ENCODE measurements around the gene C16orf89.

DNA sequence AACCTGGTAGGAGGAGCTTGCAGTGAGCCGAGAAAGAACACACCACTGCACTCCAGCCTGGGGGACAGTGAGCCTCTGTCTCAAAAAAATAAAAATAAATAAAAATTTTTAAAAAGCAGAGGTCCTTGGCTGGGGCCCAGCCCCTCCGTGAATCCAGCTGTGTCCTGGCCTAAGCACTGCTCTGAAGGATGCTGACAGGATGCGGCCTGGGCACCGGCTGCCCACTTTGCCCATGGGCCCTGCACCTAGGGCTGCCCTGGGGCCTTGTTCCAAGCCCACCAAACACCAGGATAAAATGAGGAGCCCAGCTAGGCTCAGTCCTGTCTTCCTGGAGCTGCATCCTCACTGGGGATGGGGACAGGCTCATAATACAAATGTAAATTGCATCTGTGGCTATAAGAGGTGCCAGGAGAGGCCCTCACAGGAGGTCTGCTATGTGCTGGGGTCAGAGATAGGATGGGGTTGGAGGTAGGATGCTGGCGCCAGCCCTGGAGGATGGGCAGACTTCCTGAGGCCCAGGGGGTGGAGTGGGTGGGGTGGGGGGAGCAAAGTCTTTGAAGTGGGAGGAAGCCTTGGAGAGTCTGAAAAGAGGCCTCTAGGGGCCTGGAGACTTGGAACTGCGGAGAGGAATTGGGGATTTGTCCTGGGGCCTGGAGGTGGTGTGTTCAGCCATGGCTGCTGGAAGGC is 6.2 kb downstream of the C16orf89 start:
- TF ChIP-seq CREB1 (CRISPR knock-in tag; IDR thresholded peaks at IDR 0.05) (no peak), ZNF121 (CRISPR knock-in tag; IDR thresholded peaks at IDR 0.05) (no peak)
- TF ChIP-seq, protein P1, sequence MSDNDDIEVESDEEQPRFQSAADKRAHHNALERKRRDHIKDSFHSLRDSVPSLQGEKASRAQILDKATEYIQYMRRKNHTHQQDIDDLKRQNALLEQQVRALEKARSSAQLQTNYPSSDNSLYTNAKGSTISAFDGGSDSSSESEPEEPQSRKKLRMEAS (CRISPR knock-in tag; IDR thresholded peaks at IDR 0.05), result no peak
- TF ChIP-seq, protein P2, sequence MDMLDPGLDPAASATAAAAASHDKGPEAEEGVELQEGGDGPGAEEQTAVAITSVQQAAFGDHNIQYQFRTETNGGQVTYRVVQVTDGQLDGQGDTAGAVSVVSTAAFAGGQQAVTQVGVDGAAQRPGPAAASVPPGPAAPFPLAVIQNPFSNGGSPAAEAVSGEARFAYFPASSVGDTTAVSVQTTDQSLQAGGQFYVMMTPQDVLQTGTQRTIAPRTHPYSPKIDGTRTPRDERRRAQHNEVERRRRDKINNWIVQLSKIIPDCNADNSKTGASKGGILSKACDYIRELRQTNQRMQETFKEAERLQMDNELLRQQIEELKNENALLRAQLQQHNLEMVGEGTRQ (CRISPR knock-in tag; IDR thresholded peaks at IDR 0.05), result no peak
- TF ChIP-seq, protein P3, sequence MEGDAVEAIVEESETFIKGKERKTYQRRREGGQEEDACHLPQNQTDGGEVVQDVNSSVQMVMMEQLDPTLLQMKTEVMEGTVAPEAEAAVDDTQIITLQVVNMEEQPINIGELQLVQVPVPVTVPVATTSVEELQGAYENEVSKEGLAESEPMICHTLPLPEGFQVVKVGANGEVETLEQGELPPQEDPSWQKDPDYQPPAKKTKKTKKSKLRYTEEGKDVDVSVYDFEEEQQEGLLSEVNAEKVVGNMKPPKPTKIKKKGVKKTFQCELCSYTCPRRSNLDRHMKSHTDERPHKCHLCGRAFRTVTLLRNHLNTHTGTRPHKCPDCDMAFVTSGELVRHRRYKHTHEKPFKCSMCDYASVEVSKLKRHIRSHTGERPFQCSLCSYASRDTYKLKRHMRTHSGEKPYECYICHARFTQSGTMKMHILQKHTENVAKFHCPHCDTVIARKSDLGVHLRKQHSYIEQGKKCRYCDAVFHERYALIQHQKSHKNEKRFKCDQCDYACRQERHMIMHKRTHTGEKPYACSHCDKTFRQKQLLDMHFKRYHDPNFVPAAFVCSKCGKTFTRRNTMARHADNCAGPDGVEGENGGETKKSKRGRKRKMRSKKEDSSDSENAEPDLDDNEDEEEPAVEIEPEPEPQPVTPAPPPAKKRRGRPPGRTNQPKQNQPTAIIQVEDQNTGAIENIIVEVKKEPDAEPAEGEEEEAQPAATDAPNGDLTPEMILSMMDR (IDR thresholded peaks at IDR 0.05), result no peak
- TF ChIP-seq, protein P4, sequence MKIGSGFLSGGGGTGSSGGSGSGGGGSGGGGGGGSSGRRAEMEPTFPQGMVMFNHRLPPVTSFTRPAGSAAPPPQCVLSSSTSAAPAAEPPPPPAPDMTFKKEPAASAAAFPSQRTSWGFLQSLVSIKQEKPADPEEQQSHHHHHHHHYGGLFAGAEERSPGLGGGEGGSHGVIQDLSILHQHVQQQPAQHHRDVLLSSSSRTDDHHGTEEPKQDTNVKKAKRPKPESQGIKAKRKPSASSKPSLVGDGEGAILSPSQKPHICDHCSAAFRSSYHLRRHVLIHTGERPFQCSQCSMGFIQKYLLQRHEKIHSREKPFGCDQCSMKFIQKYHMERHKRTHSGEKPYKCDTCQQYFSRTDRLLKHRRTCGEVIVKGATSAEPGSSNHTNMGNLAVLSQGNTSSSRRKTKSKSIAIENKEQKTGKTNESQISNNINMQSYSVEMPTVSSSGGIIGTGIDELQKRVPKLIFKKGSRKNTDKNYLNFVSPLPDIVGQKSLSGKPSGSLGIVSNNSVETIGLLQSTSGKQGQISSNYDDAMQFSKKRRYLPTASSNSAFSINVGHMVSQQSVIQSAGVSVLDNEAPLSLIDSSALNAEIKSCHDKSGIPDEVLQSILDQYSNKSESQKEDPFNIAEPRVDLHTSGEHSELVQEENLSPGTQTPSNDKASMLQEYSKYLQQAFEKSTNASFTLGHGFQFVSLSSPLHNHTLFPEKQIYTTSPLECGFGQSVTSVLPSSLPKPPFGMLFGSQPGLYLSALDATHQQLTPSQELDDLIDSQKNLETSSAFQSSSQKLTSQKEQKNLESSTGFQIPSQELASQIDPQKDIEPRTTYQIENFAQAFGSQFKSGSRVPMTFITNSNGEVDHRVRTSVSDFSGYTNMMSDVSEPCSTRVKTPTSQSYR (CRISPR knock-in tag; IDR thresholded peaks at IDR 0.05), result no peak
- TF ChIP-seq, protein P5, sequence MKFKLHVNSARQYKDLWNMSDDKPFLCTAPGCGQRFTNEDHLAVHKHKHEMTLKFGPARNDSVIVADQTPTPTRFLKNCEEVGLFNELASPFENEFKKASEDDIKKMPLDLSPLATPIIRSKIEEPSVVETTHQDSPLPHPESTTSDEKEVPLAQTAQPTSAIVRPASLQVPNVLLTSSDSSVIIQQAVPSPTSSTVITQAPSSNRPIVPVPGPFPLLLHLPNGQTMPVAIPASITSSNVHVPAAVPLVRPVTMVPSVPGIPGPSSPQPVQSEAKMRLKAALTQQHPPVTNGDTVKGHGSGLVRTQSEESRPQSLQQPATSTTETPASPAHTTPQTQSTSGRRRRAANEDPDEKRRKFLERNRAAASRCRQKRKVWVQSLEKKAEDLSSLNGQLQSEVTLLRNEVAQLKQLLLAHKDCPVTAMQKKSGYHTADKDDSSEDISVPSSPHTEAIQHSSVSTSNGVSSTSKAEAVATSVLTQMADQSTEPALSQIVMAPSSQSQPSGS (CRISPR knock-in tag; IDR thresholded peaks at IDR 0.05; ENCODE audit: borderline replicate concordance, low read depth), result no peak
- TF ChIP-seq, protein P6, sequence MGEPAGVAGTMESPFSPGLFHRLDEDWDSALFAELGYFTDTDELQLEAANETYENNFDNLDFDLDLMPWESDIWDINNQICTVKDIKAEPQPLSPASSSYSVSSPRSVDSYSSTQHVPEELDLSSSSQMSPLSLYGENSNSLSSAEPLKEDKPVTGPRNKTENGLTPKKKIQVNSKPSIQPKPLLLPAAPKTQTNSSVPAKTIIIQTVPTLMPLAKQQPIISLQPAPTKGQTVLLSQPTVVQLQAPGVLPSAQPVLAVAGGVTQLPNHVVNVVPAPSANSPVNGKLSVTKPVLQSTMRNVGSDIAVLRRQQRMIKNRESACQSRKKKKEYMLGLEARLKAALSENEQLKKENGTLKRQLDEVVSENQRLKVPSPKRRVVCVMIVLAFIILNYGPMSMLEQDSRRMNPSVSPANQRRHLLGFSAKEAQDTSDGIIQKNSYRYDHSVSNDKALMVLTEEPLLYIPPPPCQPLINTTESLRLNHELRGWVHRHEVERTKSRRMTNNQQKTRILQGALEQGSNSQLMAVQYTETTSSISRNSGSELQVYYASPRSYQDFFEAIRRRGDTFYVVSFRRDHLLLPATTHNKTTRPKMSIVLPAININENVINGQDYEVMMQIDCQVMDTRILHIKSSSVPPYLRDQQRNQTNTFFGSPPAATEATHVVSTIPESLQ (CRISPR knock-in tag; IDR thresholded peaks at IDR 0.05), result no peak
- TF ChIP-seq, protein P7, sequence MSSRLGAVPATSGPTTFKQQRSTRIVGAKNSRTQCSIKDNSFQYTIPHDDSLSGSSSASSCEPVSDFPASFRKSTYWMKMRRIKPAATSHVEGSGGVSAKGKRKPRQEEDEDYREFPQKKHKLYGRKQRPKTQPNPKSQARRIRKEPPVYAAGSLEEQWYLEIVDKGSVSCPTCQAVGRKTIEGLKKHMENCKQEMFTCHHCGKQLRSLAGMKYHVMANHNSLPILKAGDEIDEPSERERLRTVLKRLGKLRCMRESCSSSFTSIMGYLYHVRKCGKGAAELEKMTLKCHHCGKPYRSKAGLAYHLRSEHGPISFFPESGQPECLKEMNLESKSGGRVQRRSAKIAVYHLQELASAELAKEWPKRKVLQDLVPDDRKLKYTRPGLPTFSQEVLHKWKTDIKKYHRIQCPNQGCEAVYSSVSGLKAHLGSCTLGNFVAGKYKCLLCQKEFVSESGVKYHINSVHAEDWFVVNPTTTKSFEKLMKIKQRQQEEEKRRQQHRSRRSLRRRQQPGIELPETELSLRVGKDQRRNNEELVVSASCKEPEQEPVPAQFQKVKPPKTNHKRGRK (CRISPR knock-in tag; IDR thresholded peaks at IDR 0.05; ENCODE audit: borderline replicate concordance), result no peak

All from WTC11 (cell line).